Activated CD4-positive, alpha-beta T cell treated with anti-CD3 and anti-CD28 coated beads, Interleukin-2, amount 50 U/mL, for 1 hour (primary cell): ENCODE data around the gene PEX16.

ENCODE experiments used
- DNase-seq: peaks from one replicate; pipeline ENCODE4 v3.0.0-alpha.2; 2020

PEX16 gene

DNA sequence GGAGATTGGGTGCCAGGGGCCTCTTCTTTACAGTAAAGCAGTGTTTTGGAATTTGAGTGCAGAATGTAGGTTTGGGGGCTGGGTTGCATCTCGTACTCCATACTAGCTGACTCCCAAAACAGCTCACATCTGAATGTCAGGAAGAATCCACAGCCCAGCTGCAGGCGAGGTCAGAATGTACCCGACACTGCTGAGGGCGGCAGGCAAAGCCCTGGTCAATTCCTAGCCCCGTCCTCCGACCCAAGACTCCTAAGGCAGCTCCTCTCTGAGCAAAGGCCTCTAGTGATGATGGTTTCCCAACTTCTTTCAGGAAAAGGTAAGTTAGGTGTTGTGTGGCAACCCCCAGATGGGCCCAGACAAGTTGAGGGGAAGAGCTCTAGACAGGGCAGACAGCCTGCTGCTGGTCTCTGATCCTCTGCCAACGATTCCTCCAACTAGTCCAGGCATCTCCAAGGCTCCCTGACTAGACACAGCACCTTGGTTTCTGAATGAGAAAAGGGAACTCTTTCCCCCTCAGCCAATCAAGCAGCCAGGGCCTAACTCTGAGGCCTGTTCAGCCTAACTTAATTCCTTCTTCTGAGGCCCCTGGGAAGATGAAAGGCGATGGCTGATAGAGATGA lies 13.4 kb upstream of the PEX16 start:
- DNase-seq = no peak

DNA sequence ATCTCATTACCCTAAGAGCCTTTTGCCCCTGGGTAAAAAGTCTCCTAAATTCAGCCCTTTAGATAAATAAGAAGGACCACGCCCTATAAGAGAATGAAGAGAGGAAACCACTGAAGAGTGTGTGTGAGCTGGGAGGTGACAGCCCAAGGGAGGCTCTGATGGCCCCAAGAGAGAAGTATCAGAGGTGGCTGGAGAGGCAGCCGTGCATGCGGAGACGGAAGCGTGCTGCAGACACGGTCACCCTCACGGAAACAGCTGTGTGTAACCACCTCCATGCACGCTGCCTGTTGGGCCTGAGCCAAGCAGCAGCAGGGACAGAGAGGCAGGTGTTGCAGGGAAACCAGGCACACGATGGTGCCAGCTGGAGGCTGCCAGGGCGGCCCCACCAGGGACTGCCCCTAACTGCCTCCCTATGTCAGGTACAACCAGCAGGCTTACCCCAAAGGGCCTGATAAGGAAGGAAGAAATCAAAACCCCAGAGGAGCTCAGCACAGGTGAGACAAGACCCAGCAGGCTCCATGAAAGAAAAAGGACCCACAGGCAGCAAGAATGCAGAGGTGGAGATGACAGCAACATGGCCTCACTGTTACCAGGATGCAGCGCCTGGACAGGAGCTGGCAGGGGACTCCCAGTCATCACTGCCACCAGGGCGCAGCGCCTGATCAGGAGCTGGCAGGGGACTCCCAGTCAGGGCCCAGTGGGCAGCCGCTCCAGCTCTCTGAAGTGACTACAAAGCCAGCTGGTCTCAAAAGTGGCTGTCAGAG lies 12.5 kb upstream of the PEX16 start:
- DNase-seq = peak; percentile 18

DNA sequence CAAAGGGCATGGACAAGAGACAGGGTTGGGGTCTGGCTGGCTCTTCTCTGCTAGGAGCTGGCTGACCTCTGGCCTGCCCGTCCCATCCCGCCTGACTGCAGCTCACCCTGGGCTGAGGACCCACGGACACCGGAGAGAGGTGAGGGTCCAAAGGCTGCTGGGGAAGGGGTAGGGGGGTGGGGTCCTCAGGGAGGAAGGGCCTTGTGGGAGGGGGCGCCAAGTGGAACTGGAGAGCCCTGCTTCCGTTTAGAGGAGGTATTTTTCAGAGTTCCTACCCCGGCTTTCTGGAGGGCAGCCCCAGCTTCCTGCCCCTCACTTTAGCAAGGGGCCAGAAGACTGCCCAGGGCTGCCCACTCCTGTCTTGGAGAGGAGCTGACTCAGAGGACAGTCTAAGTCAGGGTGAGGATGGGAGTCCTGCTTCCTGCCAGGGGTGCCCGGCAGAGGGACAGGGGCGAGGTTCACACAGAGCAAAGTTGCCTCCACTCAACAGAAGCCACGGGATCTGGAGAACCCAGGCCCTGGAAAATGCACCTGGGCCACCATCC lies 11.9 kb upstream of the PEX16 start:
- no peak for DNase-seq

DNA sequence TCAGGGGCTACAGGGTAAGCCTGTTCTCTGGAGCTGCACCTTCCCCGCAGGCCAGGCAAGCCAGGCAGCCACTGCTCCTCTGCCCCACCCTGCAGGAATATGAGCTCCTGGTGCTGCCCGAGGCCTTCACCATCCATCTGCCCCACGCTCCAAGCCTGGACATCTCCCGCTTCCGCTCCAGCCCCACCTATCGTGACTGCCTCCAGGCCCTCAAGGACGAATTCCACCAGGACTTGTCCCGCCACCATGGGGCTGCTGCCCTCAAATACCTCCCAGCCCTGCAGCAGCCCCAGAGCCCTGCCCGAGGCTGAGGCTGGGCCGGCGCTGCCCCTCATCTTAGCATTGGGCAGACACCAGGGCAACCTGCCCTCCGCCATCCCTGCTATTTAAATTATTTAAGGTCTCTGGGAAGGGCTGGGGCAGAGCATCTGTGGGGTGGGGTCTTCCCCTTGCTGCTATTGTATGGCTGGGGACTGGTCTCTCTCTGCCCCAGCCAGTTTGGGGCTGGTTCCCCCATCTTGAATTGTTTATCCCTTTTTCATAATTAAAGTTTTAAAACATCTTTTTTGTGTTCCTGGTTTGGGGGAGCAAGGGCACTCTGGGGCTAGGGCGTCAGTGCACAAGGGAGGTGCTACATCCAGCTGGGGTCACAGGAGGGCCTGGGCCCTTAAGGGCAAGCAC lies 11.0 kb upstream of the PEX16 start:
- DNase-seq = no peak

DNA sequence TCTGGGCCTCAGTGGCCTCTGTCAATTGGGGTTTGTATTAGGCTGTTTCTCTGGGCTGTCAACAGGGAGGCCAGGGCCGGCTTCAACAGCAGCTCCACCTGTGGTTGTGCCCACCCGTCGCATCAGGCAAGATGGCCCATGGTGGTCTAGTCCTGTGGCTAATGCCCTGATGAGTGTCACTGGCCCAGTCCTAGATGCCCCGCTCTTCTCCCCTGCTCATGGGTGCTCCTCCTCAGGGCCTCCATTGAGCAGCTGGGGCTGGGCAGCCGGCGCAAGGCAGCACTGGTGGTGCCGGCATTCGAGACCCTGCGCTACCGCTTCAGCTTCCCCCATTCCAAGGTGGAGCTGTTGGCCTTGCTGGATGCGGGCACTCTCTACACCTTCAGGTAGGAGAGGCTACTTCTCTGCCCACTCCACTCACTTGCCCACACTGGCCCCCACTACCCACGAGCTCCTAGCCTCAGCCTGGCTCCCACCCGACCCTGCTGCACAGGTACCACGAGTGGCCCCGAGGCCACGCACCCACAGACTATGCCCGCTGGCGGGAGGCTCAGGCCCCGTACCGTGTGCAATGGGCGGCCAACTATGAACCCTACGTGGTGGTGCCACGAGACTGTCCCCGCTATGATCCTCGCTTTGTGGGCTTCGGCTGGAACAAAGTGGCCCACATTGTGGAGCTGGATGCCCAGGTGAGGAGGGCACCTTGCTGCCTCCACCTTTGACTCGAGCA lies 10.2 kb upstream of the PEX16 start:
- DNase-seq = no peak

DNA sequence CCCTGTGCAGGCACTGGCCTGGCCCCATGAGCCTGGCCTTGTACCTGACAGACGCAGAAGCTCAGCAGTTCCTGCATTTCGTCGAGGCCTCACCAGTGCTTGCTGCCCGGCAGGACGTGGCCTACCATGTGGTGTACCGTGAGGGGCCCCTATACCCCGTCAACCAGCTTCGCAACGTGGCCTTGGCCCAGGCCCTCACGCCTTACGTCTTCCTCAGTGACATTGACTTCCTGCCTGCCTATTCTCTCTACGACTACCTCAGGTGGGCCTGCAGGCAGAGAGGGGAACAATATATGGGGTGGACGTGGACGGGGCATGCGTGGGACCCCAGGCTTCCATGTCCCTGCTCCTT lies 9.6 kb upstream of the PEX16 start:
- DNase-seq = no peak

DNA sequence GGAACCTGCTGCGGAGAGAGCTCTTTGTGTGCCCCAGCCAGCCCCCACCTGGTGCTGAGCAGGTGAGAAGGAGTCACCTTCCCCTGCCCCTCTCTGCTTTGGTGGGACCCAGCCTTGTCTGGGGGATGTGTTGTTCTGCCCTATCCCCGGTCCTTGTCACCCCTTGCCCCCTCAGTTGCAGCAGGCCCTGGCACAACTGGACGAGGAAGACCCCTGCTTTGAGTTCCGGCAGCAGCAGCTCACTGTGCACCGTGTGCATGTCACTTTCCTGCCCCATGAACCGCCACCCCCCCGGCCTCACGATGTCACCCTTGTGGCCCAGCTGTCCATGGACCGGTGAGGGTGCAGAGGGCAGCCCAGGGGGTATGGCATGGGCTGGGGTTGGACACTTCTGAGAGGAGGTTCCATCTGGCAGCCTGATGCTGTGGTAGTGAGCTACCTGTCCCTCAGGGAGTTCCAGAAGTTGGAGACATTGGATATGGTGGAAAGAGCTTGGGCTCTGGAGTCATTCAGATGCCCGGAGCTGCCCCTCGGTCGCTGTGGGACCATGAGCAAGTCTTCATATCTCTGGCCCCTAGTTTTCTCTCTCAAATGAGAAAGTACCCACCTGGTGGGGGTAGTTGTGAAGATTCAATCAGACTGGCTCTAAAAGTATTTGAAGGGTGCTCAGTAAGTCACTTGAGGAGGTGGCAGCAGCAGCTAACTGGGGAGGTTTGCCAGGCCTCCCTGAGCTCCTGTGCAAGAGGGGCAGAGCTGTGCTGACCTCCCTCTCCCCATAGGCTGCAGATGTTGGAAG lies 9.1 kb upstream of the PEX16 start:
- no peak for DNase-seq

DNA sequence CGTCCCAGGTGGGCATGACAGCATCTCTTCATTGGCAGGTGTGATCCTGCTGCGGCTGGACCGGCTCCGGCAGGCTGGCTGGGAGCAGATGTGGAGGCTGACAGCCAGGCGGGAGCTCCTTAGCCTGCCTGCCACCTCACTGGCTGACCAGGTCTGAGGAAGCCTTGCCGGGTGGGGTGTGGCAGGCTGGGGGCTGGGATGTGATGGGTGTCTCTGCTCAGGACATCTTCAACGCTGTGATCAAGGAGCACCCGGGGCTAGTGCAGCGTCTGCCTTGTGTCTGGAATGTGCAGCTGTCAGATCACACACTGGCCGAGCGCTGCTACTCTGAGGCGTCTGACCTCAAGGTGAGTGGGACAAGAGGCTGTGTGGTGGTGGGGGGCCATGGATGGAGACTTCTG lies 8.3 kb upstream of the PEX16 start:
- DNase-seq = no peak

DNA sequence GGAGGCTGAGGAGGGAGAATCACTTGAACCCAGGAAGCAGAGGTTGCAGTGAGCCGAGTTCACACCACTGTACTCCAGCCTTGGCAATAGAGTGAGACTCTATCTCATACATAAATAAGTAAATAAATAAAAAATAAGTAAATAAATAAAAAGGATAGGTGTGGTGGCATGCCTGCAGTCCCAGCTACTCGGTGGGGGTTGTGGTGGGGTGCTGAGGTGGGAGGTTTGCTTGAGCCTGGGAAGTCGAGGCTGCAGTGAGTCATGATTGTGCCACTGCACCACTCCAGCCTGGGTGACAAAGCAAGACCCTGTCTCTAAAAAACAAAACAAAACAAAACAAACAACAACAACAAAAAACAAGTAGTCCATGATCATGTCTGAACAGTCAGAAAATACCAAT lies 7.9 kb upstream of the PEX16 start:
- no peak for DNase-seq

DNA sequence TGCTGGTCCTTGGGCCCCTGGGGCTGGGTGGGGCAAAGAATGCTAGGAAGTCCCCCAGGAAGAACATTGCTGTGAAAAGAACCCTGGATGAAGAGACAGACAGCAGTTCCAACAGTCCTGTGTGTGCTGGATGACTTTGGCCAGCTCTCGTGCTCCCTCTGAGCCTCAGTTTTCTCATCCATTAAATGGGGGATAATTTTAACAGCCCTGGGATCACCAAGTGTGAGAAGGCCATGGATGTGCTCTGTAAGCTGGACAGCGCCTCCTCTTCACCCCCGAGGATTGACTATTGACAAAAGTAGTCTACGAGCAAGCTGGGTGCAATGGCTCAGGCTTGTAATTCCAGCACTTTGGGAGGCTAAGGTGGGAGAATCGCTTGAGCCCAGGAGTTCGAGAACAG lies 7.2 kb upstream of the PEX16 start:
- DNase-seq = no peak

DNA sequence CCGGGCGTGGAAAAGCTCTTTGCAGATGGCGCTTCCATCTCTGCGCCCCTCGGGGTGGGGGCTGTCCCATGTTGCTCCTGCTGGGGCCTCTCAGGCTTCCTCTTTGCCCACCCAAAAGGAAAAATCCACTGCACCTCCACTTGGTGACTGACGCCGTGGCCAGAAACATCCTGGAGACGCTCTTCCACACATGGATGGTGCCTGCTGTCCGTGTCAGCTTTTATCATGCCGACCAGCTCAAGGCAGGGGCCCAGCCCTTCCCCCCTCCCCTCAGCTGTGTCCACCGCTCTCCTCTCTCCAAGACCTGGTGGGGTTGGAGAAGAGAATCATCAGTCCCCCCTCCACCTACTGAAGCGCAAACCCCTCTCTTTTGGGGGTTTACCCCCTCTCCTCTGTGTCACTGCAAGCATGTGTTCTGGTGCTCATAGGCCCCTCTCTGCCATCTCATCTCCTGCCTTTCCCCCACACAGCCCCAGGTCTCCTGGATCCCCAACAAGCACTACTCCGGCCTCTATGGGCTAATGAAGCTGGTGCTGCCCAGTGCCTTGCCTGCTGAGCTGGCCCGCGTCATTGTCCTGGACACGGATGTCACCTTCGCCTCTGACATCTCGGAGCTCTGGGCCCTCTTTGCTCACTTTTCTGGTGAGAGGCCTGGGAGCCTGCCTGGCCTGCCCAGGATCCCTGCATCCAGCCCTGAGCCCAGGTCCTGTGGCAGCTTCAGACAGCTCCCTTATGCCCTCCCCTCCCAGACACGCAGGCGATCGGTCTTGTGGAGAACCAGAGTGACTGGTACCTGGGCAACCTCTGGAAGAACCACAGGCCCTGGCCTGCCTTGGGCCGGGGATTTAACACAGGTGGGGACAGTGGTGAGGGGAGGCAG lies 6.6 kb upstream of the PEX16 start:
- no peak for DNase-seq

DNA sequence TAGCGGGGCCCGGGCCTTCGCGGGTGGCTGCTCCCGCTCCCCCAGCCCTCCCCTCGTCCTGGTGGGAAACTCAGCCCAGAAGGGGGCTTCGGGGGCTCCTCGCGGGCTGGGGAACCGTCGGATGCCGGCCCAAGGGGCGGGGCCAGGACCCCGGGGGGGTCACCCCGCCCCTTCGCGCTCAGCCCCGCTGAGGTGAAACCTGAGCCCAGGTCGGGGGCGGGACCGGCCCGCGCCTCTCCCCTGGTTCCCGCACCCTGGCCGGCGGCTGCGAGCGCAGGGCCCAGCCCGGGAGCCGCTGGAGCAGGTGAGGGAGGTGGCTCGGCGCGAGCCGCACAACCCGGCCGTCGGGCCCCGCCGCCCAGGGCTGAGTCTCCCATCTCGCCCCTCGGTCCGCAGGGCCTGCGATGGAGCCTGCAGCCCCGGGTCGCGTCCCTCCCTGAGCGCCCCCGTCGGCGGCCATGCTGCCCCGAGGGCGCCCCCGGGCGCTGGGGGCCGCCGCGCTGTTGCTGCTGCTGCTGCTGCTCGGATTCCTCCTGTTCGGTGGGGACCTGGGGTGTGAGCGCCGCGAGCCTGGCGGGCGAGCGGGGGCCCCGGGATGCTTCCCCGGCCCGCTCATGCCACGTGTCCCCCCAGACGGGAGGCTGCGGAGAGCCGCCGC lies 4.9 kb upstream of the PEX16 start, which contains the start of gene LARGE2:
LARGE2 (plus strand) TSS at position 232 of the 658 bp plus-strand sequence; CDS start at position 459, 227 bp downstream.
- DNase-seq = no peak

DNA sequence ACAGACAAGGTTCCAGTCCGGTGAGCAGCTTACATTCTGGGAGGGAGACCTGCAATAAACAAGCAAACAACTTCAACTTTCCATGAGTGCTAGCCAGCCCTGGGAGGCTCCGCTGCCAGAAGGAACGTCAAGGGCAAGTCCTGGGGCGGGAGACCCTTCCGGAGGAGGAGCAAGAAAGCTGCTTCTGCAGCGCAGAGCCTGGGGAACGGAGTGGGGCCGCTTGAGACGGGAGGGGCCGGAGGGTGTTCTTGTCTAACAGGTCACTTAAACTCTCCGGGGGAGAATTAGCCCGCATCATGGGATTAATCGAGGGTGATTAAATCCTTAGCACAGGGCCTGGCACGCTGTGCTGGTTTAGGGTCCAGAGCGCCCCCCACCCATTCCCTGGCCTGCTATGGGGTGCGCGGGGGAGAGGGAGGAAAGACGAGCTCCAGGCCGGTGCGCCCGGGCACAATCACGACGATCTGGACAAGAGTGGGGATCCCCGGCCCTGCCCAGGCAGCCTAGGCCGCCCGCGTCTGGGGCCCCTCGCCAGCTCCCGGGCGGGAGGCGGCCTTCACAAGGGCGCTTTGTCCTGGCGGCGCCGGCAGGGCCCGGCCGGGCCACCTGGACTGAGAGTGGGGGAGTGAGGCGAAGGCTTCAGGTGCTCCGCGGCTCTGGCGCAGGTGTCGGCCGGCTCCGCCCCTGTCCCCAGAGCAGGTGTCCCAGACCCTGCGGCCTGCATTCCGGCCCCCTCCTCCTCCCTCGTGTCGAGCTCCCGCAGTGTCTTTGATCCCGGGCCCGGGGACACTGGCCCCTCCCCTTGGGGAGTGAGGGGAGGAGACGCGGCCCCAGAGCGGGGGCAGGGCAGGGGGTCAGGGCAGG lies 4.1 kb upstream of the PEX16 start:
- no peak for DNase-seq

DNA sequence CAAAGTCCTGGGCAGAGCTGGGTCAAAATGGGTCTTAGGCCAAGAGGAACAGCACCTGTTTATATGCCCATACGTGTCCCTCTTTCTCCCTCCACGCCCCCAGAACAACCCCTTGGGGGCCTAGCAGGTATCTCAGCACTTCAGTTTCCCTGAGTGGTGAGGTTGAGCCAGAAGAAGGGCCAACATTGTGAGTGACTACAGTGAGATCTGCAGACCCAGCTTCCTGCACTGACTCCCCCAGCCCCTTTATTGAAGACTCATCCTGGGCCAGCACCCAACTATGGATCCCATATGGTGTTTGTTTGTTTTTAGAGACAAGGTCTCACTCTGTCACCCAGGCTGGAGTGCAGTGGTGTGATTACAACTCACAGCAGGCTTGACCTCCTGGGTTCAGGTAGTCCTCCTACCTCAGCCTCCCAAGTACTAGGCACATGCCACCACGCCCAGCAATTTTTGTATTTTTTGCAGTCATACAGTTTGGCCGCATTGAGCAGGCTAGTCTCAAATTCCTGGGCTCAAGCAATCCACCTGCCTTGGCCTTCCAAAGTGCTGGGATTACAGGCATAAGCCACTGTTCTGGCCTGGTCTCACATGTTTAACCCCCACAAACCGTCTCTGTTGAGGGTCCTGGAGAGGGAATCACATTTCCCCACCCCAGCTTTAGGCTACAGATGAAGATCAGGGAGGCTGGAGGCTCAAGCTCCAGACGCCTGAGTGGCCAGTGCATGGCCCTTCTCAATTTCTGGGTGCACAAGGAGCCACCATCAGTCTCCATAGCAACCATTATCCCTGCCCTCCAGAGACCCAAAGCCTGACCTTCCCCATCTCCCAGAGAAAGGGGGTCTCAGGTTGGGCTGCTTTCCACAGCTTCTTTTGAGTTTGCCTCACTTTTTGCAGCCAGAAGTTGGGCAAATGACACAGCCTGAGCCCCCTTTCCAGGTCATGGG lies 3.1 kb upstream of the PEX16 start:
- no peak for DNase-seq

DNA sequence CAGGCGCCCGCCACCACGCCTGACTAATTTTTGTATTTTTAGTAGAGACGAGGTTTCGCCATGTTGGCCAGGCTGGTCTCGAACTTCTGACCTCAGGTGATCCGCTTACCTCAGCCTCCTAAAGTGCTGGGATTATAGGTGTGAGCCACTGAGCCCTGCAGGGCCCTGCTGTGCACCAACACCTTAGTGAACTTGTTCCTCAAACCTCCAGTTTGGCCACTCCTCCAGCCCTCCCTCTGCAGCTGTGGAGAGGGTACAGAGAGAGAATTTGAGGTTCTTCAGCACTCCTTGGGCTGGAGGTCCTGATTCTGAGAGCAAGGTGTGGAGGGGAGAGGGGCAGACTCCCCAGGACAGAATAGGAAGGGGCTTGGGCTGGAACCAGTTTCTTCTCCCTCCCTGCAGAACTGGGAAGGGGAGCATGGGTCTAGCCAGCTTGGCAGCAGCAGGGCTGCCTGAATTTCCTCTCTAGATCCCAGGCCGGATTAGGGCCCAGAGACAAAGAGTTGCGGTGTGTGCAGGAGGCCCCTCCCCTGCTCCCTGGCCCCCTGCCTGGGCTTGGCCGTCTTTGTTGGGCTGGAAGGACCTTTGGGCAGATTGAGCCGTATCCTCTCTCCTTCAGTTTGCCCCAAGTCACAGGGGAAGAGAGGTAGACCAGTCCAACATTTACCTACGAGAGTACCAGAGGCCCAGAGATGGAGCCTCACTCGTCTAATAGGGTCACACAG lies 2.3 kb upstream of the PEX16 start:
- DNase-seq = no peak

DNA sequence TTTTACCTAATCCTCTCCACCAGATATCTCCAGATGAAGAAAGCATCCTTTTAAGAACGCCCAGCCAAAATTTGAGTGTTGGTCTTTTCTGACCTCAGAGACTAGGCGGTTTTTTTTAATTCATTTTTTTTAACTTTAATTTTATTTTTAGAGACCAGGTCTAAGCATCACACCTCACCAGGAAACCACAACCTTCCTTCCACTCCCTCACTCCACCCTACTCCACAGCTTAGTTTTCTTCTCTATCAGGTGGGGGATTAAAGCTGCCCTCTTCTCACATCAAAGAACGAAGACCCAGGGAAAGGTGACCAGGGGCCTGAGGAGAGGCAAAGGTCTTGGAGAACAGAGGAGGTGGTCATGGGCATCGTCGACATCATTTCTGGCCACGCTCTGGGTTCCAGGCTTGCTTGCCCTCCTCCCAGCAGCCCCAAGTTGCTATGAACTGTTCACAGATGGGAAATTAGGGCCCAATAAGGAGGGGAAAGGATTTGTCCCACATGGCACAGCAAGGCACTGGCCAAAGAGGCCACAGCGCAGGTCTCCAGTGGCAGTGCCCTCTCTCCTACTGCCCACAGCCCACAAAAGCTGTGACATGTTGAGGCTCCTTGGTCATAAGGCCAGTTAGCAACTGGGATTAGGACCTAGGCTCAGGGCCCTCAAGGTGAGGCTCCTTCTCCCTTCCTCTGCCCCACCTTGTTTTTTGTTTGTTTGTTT lies 1.4 kb upstream of the PEX16 start:
- no peak for DNase-seq

DNA sequence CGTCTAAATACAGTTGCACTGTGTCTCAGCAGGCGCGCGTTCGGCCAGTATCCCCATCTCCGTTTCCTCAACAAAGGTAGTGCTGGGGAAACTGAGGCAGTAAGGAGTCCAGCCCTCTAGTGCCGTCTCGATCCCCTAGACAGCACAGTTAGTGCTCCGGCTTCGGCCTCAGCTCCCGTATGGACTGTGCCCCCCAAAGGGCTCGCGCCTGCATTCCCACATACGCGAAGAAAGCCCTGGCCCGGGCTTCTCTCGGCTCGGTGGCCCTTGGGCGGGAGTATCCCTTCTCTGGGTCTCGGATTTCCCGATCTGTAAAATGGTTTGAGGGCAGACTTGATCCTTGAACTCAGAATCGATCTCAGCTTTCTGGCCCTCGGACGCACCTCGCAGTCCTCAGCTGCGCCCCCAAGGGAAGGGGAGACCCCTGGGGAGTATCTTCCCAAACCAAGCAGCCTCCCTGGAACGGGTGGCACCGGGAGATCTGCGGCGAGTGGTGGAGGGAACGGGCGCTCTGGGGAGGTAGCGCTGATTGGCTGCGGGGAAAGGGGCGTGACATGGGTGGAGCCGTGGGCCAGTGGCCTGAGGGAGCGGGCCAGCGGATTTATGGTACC lies 759 bp upstream of the PEX16 start:
- DNase-seq = peak; percentile 42
